GM23248 (cell line): Measurements from ENCODE around the gene CLCF1. TPM values are rescaled to one million over a fixed set of nuclear protein-coding genes. Genes with fewer than 3 reads are reported as not detected.

ENCODE experiments used
- DNase-seq: peaks from one replicate; pipeline ENCODE4 v3.0.0-alpha.2; 2015
- H2AFZ ChIP-seq: fragments of 200-600 bp; sonication (generic); 2 replicates; pipeline ENCODE4 v1.6.1; 2016; ENCODE audit warnings: antibody characterized with exemption
- H3F3A ChIP-seq: fragments of 200-600 bp; sonication (generic); 2 replicates; pipeline ENCODE4 v1.6.1; 2016; ENCODE audit warnings: mild to moderate bottlenecking, antibody characterized with exemption, mixed run types; ENCODE audit not compliant: insufficient read depth
- H3K27ac ChIP-seq: fragments of 200-600 bp; sonication (generic); 2 replicates; pipeline ENCODE4 v1.5.1; 2016; ENCODE audit warnings: mild to moderate bottlenecking
- H3K27me3 ChIP-seq: fragments of 200-600 bp; sonication (generic); replicated peaks from 2 replicates; pipeline ENCODE4 v1.6.1; 2016; ENCODE audit warnings: mild to moderate bottlenecking; ENCODE audit not compliant: insufficient read depth
- H3K36me3 ChIP-seq: fragments of 200-600 bp; sonication (generic); 2 replicates; pipeline ENCODE4 v1.6.1; 2016; ENCODE audit warnings: low read depth, mild to moderate bottlenecking
- H3K4me1 ChIP-seq: fragments of 200-600 bp; sonication (generic); 2 replicates; pipeline ENCODE4 v1.6.1; 2016; ENCODE audit warnings: mild to moderate bottlenecking; ENCODE audit not compliant: insufficient read depth
- H3K4me2 ChIP-seq: fragments of 200-600 bp; sonication (generic); one replicate; pipeline ENCODE4 v1.6.1; 2016; ENCODE audit warnings: mild to moderate bottlenecking; ENCODE audit not compliant: unreplicated experiment
- H3K4me3 ChIP-seq: fragments of 200-600 bp; sonication (generic); 2 replicates; pipeline ENCODE4 v1.5.1; 2016; ENCODE audit warnings: mild to moderate bottlenecking
- H3K79me2 ChIP-seq: fragments of 200-600 bp; sonication (generic); 2 replicates; pipeline ENCODE4 v1.6.1; 2016; ENCODE audit warnings: mild to moderate bottlenecking; ENCODE audit not compliant: insufficient read depth
- H3K9ac ChIP-seq: fragments of 200-600 bp; sonication (generic); 2 replicates; pipeline ENCODE4 v1.6.1; 2016; ENCODE audit warnings: mild to moderate bottlenecking
- H3K9me2 ChIP-seq: fragments of 200-600 bp; sonication (generic); 2 replicates; pipeline ENCODE4 v1.6.1; 2016; ENCODE audit warnings: mixed run types, mild to moderate bottlenecking, moderate library complexity; ENCODE audit not compliant: insufficient read depth
- H3K9me3 ChIP-seq: fragments of 200-600 bp; sonication (generic); one replicate; pipeline ENCODE4 v1.6.1; 2017; ENCODE audit warnings: low read depth
- H4K20me1 ChIP-seq: fragments of 200-600 bp; sonication (generic); 2 replicates; pipeline ENCODE4 v1.6.0; 2016; ENCODE audit not compliant: insufficient read depth
- EZH2 ChIP-seq: fragments of 200-600 bp; sonication (generic); IDR thresholded peaks from 2 replicates; pipeline ENCODE4 v1.6.1; 2018; ENCODE audit warnings: antibody characterized with exemption, mild to moderate bottlenecking; ENCODE audit not compliant: insufficient read depth, poor library complexity, severe bottlenecking
- EZH2phosphoT487 ChIP-seq: fragments of 200-600 bp; sonication (generic); IDR thresholded peaks from 2 replicates; pipeline ENCODE4 v1.6.1; 2018; ENCODE audit warnings: antibody characterized with exemption, moderate library complexity, mild to moderate bottlenecking, low read depth; ENCODE audit not compliant: insufficient read depth
- WGBS, 2 experiments: methylation state at CpG; one replicate each; pipeline ENCODE4 v1.1.6; 2015 to 2017; ENCODE audit warnings: low lambda C conversion rate in 2 of 2, low coverage in 1 of 2; ENCODE audit errors: missing lambda C conversion rate in 2 of 2; 5-methylcytosine and 5-hydroxymethylcytosine counted together
- in situ Hi-C: fragments of 300-500 bp; cut with MboI; formaldehyde crosslinking; loops from 2 replicates; pipeline ENCODE4 v1.15.0; 2020
- polyA plus RNA-seq: library from polyadenylated mRNA; unstranded; fragments of >200 nt; fragmentation: Nextera tagmentation; extraction: Ambion mirVana; gene quantifications from 2 replicates; pipeline ENCODE4 v1.2.1, GENCODE V29; 2016
- small RNA-seq: library from RNA; depleted of rRNA; stranded (forward); fragments of <200 nt; gene quantifications from one replicate; pipeline ENCODE3, GENCODE V24; 2014; ENCODE audit warnings: low read depth, low replicate concordance
- total RNA-seq: library from RNA; depleted of rRNA; stranded (reverse); fragments of >200 nt; shearing (Covaris generic); gene quantifications from 2 replicates; pipeline ENCODE4 v1.2.3, GENCODE V29; 2014; rRNA removed

The CLCF1 gene
- total and polyA plus RNA-seq, 2 experiments from 2014 or later: 20.0 to 39.1 TPM

DNA sequence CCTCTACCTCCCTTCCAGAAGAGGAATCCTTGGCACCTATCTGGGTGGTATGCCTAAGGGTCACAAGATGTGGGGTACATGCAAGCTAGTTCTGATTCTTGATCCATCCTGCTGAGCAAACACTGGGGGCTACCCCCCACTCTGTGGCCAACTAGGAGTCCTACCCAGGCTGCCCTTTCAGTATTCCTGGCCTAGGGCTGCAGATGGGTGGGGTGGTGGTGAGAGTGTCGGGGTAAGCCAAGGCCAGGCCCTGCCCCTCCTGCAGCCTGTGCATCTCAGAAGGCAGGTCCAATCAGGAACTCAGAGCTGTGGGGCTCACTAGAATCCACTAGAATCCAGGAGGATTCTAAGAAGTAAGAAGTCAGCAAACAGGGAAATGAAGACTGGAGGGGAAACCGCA is 59.2 kb downstream of the CLCF1 start:
- Histone ChIP-seq H2AFZ (no peak overlapping the region), H3K79me2 (no peaks in the 10 kb centered on the region), H3K9me3 (no peaks in the 10 kb centered on the region), H3K9ac (no peak overlapping the region), H3K27ac (no peak overlapping the region), H3K9me2 (no peaks in the 10 kb centered on the region), H3K4me1 (peaks cover 5% of the 10 kb centered on the region; the same call in 1 of the 2 replicates), H3F3A (no peaks in the 10 kb centered on the region), H3K4me2 (no peak overlapping the region), H3K4me3 (no peak overlapping the region), H4K20me1 (no peaks in the 10 kb centered on the region), H3K36me3 (no peaks in the 10 kb centered on the region), H3K27me3 (no peaks in the 10 kb centered on the region)
- no peak for DNase-seq
- TF ChIP-seq EZH2phosphoT487: no peak
- TF ChIP-seq EZH2: no peak
- WGBS, 2 experiments: 26 to 33% methylated on average over 2 of the region's 2 CpGs
- in situ Hi-C loops: no loop called here

Small RNA genes within 50 kb of the gene (small RNA-seq; reads per million reads assigned to genes)
- gene RN7SKP239 (not detected), gene RNU6-1238P (not detected)

Other genes starting within 250 kb of the CLCF1 start
- 43.0 and 54.9 TPM in 2 replicates for gene GRK2, start 107.1 kb downstream of the CLCF1 start, total RNA-seq
- gene GRK2, start 107.1 kb downstream of the CLCF1 start, polyA plus RNA-seq: 6.0 and 7.8 TPM in 2 replicates
- 27.6 and 42.9 TPM in 2 replicates for gene ANKRD13D, start 84.3 kb downstream of the CLCF1 start, total RNA-seq
- 13.4 and 16.4 TPM in 2 replicates for gene ANKRD13D, start 84.3 kb downstream of the CLCF1 start, polyA plus RNA-seq
- 20.1 and 41.6 TPM in 2 replicates for gene SSH3, start 70.1 kb downstream of the CLCF1 start, total RNA-seq
- 25.2 and 26.4 TPM in 2 replicates for gene SSH3, start 70.1 kb downstream of the CLCF1 start, polyA plus RNA-seq
- gene POLD4, start 20.1 kb downstream of the CLCF1 start, total RNA-seq: 86.6 and 109 TPM in 2 replicates
- 121 and 136 TPM in 2 replicates for gene POLD4, start 20.1 kb downstream of the CLCF1 start, polyA plus RNA-seq
- gene RAD9A, start 18.4 kb upstream of the CLCF1 start, total RNA-seq: 0.51 and 4.6 TPM in 2 replicates
- gene RAD9A, start 18.4 kb upstream of the CLCF1 start, polyA plus RNA-seq: 3.9 and 5.7 TPM in 2 replicates
- 140 and 172 TPM in 2 replicates for gene PPP1CA, start 28.3 kb upstream of the CLCF1 start, total RNA-seq
- gene PPP1CA, start 28.3 kb upstream of the CLCF1 start, polyA plus RNA-seq: 207 and 222 TPM in 2 replicates
- not detected in 2 replicates for gene TBC1D10C, start 30.5 kb upstream of the CLCF1 start, total RNA-seq
- 0.25 TPM in 1 of 2 replicates, not detected in the other for gene TBC1D10C, start 30.5 kb upstream of the CLCF1 start, polyA plus RNA-seq
- gene CARNS1, start 42.1 kb upstream of the CLCF1 start, total RNA-seq: 0.38 and 0.43 TPM in 2 replicates
- 0.13 and 0.38 TPM in 2 replicates for gene CARNS1, start 42.1 kb upstream of the CLCF1 start, polyA plus RNA-seq
- 68.0 and 71.2 TPM in 2 replicates for gene RPS6KB2, start 54.9 kb upstream of the CLCF1 start, total RNA-seq
- 52.3 and 53.0 TPM in 2 replicates for gene RPS6KB2, start 54.9 kb upstream of the CLCF1 start, polyA plus RNA-seq
- not detected in 2 replicates for gene PTPRCAP, start 64.1 kb upstream of the CLCF1 start, total RNA-seq
- gene PTPRCAP, start 64.1 kb upstream of the CLCF1 start, polyA plus RNA-seq: 0.43 and 0.68 TPM in 2 replicates
- gene CORO1B, start 69.9 kb upstream of the CLCF1 start, total RNA-seq: 107 and 113 TPM in 2 replicates
- 78.1 and 80.2 TPM in 2 replicates for gene CORO1B, start 69.9 kb upstream of the CLCF1 start, polyA plus RNA-seq
- not detected in 2 replicates for gene GPR152, start 79.1 kb upstream of the CLCF1 start, total RNA-seq
- not detected in 2 replicates for gene GPR152, start 79.1 kb upstream of the CLCF1 start, polyA plus RNA-seq
- not detected in 2 replicates for gene CABP4, start 81.8 kb upstream of the CLCF1 start, total RNA-seq
- not detected in 2 replicates for gene CABP4, start 81.8 kb upstream of the CLCF1 start, polyA plus RNA-seq
- 13.4 and 67.2 TPM in 2 replicates for gene TMEM134, start 95.7 kb upstream of the CLCF1 start, total RNA-seq
- gene TMEM134, start 95.7 kb upstream of the CLCF1 start, polyA plus RNA-seq: 99.3 and 103 TPM in 2 replicates
- 46.4 and 58.5 TPM in 2 replicates for gene AIP, start 109.4 kb upstream of the CLCF1 start, total RNA-seq
- 56.1 and 57.3 TPM in 2 replicates for gene AIP, start 109.4 kb upstream of the CLCF1 start, polyA plus RNA-seq
- 30.7 and 31.2 TPM in 2 replicates for gene PITPNM1, start 131.8 kb upstream of the CLCF1 start, total RNA-seq
- gene PITPNM1, start 131.8 kb upstream of the CLCF1 start, polyA plus RNA-seq: 10.8 and 12.1 TPM in 2 replicates
- 20.5 and 29.6 TPM in 2 replicates for gene CDK2AP2, start 134.6 kb upstream of the CLCF1 start, total RNA-seq
- gene CDK2AP2, start 134.6 kb upstream of the CLCF1 start, polyA plus RNA-seq: 54.1 and 55.2 TPM in 2 replicates
- gene CABP2, start 149.8 kb upstream of the CLCF1 start, total RNA-seq: not detected in 2 replicates
- not detected in 2 replicates for gene CABP2, start 149.8 kb upstream of the CLCF1 start, polyA plus RNA-seq
- 355 and 606 TPM in 2 replicates for gene GSTP1, start 210.2 kb upstream of the CLCF1 start, total RNA-seq
- 743 and 767 TPM in 2 replicates for gene GSTP1, start 210.2 kb upstream of the CLCF1 start, polyA plus RNA-seq
- 168 and 209 TPM in 2 replicates for gene NDUFV1, start 233.3 kb upstream of the CLCF1 start, total RNA-seq
- gene NDUFV1, start 233.3 kb upstream of the CLCF1 start, polyA plus RNA-seq: 136 TPM in 2 replicates